Loucy (cell line): ENCODE measurements around the gene CGA.

ENCODE experiments used
- H2AFZ ChIP-seq: fragments of 200-600 bp; sonication (generic); 2 replicates; pipeline ENCODE4 v1.6.0; 2016; ENCODE audit warnings: antibody characterized with exemption, mild to moderate bottlenecking, low read length, moderate library complexity
- H3F3A ChIP-seq: fragments of 200-600 bp; 2 replicates; pipeline ENCODE4 v1.6.0; 2016; ENCODE audit warnings: antibody characterized with exemption, low read depth, mild to moderate bottlenecking
- H3K27me3 ChIP-seq: fragments of 200-600 bp; sonication (generic); 2 replicates; pipeline ENCODE4 v1.6.1; 2014; ENCODE audit warnings: low read length, mild to moderate bottlenecking; ENCODE audit not compliant: insufficient read depth, poor library complexity, severe bottlenecking
- H3K36me3 ChIP-seq: fragments of 200-600 bp; sonication (generic); 2 replicates; pipeline ENCODE4 v1.6.1; 2016; ENCODE audit warnings: low read length; ENCODE audit not compliant: insufficient read depth
- H3K4me1 ChIP-seq: fragments of 200-600 bp; sonication (generic); 2 replicates; pipeline ENCODE4 v1.5.1; 2014; ENCODE audit warnings: low read length, mild to moderate bottlenecking; ENCODE audit not compliant: insufficient read depth, poor library complexity, severe bottlenecking
- H3K4me2 ChIP-seq: fragments of 200-600 bp; sonication (generic); 2 replicates; pipeline ENCODE4 v1.6.0; 2014; ENCODE audit warnings: antibody characterized with exemption, low read length, low read depth, mild to moderate bottlenecking; ENCODE audit not compliant: poor library complexity, severe bottlenecking
- H3K4me3 ChIP-seq: fragments of 200-600 bp; sonication (generic); 2 replicates; pipeline ENCODE4 v1.5.1; 2014; ENCODE audit warnings: low read length, mild to moderate bottlenecking, mixed read lengths; ENCODE audit not compliant: poor library complexity, severe bottlenecking
- H3K79me2 ChIP-seq: fragments of 200-600 bp; sonication (generic); 2 replicates; pipeline ENCODE4 v1.6.1; 2014; ENCODE audit warnings: low read length; ENCODE audit not compliant: insufficient read depth
- H3K9ac ChIP-seq: fragments of 200-600 bp; sonication (generic); 2 replicates; pipeline ENCODE4 v1.6.0; 2014; ENCODE audit warnings: mild to moderate bottlenecking, low read depth, low read length, moderate library complexity; ENCODE audit not compliant: poor library complexity, severe bottlenecking
- H3K9me2 ChIP-seq: fragments of 200-600 bp; sonication (generic); replicated peaks from 2 replicates; pipeline ENCODE4 v1.6.1; 2016; ENCODE audit warnings: low read depth, low read length, mixed read lengths
- H3K9me3 ChIP-seq: fragments of 200-600 bp; sonication (generic); 2 replicates; pipeline ENCODE4 v1.6.1; 2014; ENCODE audit warnings: mild to moderate bottlenecking, antibody characterized with exemption, low read length, low read depth; ENCODE audit not compliant: insufficient read depth
- H4K20me1 ChIP-seq: fragments of 200-600 bp; sonication (generic); 2 replicates; pipeline ENCODE4 v1.6.0; 2014; ENCODE audit warnings: antibody characterized with exemption, low read length, mild to moderate bottlenecking; ENCODE audit not compliant: insufficient read depth, poor library complexity, severe bottlenecking
- EZH2phosphoT487 ChIP-seq: fragments of 200-600 bp; IDR thresholded peaks from 2 replicates; pipeline ENCODE4 v1.6.1; 2018; ENCODE audit warnings: antibody characterized with exemption, mild to moderate bottlenecking, moderate library complexity, borderline replicate concordance
- TF ChIP-seq, protein P1 (sequence below): fragments of 200-600 bp; sonication (generic); conservative IDR thresholded peaks from 2 replicates; pipeline ENCODE4 v1.5.1; 2014; ENCODE audit warnings: mild to moderate bottlenecking, antibody characterized with exemption, low read length

The CGA gene

DNA sequence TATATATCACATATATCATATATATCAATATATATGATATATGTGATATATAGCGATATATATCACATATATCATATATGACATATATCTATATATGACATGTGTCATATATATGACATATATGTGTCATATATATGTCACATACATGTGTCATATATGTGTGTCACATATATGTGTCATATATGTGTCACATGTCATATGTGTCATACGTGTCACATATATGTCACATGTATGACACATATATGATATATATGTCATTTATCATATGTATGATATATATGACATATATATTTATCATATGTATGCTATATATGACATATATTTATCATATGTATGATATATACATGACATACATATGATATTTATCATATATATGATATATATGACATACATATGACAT, 32.8 kb upstream of the CGA start:
- Histone ChIP-seq H3K9ac (no peak overlapping the region), H3K36me3 (no peaks in the 10 kb centered on the region), H3K4me2 (no peak overlapping the region), H2AFZ (no peak overlapping the region), H3K4me3 (no peak overlapping the region), H4K20me1 (no peaks in the 10 kb centered on the region), H3K9me2 (no peaks in the 10 kb centered on the region), H3K79me2 (no peaks in the 10 kb centered on the region), H3K9me3 (no peaks in the 10 kb centered on the region), H3K27me3 (no peaks in the 10 kb centered on the region), H3K4me1 (no peaks in the 10 kb centered on the region), H3F3A (no peaks in the 10 kb centered on the region)
- TF ChIP-seq, protein P1, sequence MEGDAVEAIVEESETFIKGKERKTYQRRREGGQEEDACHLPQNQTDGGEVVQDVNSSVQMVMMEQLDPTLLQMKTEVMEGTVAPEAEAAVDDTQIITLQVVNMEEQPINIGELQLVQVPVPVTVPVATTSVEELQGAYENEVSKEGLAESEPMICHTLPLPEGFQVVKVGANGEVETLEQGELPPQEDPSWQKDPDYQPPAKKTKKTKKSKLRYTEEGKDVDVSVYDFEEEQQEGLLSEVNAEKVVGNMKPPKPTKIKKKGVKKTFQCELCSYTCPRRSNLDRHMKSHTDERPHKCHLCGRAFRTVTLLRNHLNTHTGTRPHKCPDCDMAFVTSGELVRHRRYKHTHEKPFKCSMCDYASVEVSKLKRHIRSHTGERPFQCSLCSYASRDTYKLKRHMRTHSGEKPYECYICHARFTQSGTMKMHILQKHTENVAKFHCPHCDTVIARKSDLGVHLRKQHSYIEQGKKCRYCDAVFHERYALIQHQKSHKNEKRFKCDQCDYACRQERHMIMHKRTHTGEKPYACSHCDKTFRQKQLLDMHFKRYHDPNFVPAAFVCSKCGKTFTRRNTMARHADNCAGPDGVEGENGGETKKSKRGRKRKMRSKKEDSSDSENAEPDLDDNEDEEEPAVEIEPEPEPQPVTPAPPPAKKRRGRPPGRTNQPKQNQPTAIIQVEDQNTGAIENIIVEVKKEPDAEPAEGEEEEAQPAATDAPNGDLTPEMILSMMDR = no peak
- TF ChIP-seq EZH2phosphoT487 = no peak

DNA sequence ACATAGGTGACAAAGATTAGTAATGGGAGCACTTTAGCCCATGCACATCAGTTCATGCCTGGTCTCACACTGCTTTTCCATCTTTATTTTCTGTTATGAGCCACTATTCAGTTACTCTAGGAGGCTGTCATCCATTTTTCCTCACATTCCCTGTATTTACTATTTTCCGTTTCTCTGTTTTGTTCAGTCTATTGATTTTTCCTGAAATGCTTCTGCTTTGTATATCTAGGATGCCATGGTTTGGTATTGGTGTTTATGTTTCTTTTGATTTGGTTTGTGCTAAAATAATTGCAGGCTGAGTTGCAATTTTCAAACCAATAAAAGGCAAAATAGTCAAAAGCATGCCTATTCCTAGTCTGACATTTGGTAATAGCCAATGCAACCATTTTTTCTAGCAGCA, 31.6 kb upstream of the CGA start:
- H3F3A ChIP-seq = no peaks in the 10 kb centered on the region
- H2AFZ ChIP-seq = no peak overlapping the region
- no peaks in the 10 kb centered on the region for H3K27me3 ChIP-seq
- no peak for TF ChIP-seq EZH2phosphoT487
- TF ChIP-seq, protein P1 = no peak
- no peaks in the 10 kb centered on the region for H3K36me3 ChIP-seq
- H3K9me2 ChIP-seq = no peaks in the 10 kb centered on the region
- H3K79me2 ChIP-seq = no peaks in the 10 kb centered on the region
- H3K4me2 ChIP-seq = no peak overlapping the region
- no peaks in the 10 kb centered on the region for H3K9me3 ChIP-seq
- no peak overlapping the region for H3K9ac ChIP-seq
- H3K4me1 ChIP-seq = no peaks in the 10 kb centered on the region
- no peaks in the 10 kb centered on the region for H4K20me1 ChIP-seq
- H3K4me3 ChIP-seq = no peak overlapping the region

DNA sequence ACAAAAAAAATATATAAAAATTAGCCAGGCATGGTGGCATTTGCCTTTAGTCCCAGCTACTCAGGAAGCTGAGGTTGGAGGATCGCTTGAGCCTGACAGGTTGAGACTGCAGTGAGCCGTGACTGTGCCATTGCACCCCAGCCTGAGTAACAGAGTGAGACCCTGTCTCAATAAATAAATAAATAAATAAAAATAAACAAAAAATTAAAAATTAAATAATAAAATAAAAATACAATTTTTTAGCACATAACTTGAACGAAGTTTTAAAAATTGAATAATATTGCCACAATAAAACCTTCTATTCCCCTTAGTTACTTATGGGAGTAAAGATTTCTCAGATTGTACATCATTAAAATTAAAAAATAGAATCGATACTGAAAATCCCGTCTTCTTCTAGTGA, 29.2 kb upstream of the CGA start:
- Histone ChIP-seq H3K4me1 (no peaks in the 10 kb centered on the region), H3K4me2 (no peak overlapping the region)

More for the DNA sequence above, 29.2 kb upstream of the CGA start:
- no peaks in the 10 kb centered on the region for H3F3A ChIP-seq
- no peaks in the 10 kb centered on the region for H3K36me3 ChIP-seq
- no peaks in the 10 kb centered on the region for H3K9me2 ChIP-seq
- H3K27me3 ChIP-seq = no peaks in the 10 kb centered on the region
- H4K20me1 ChIP-seq = no peaks in the 10 kb centered on the region
- no peak for TF ChIP-seq EZH2phosphoT487
- TF ChIP-seq, protein P1 = no peak
- H3K4me3 ChIP-seq = no peak overlapping the region
- no peaks in the 10 kb centered on the region for H3K79me2 ChIP-seq
- H3K9ac ChIP-seq = no peak overlapping the region
- no peaks in the 10 kb centered on the region for H3K9me3 ChIP-seq
- H2AFZ ChIP-seq = no peak overlapping the region
